Suprapubic skin (tissue), 4 donors: Measurements from ENCODE around the gene EXPH5.

Source experiments
- CTCF ChIP-seq, 2 donors: fragments of 200-600 bp in 1 of 2; fragments of 450-650 bp in 1 of 2; sonication (generic) in 1 of 2; IDR thresholded peaks; one replicate each; pipeline ENCODE4 v1.5.1; 2016 to 2019; ENCODE audit warnings: antibody characterized with exemption in 2 of 2, mild to moderate bottlenecking in 1 of 2, moderate library complexity in 1 of 2
- EP300 ChIP-seq: sonication (generic); formaldehyde crosslinking; IDR thresholded peaks from one replicate; pipeline ENCODE4 v1.6.1; 2017; ENCODE audit warnings: antibody characterized with exemption
- POLR2A ChIP-seq, 2 donors: fragments of 450-650 bp; IDR thresholded peaks; one replicate each; pipeline ENCODE4 v1.6.1; 2017; ENCODE audit warnings: antibody characterized with exemption in 2 of 2, mild to moderate bottlenecking in 2 of 2, moderate library complexity in 2 of 2
- POLR2AphosphoS5 ChIP-seq, 3 donors: sonication (generic); formaldehyde crosslinking; IDR thresholded peaks; one replicate each; pipeline ENCODE4 v1.6.1; 2017; ENCODE audit warnings: antibody characterized with exemption in 3 of 3

GRCh38 chr11:108527382-108527781 is 66.2 kb downstream of the EXPH5 start:
- TF ChIP-seq CTCF (IDR thresholded peaks at IDR 0.05) (no peak), POLR2A (IDR thresholded peaks at IDR 0.05) (no peak), POLR2AphosphoS5 (IDR thresholded peaks at IDR 0.05) (no peak), EP300 (no peak)
